Upper lobe of right lung (tissue), 1 donor: ENCODE data around the gene RHBDL1. TPM values are rescaled to one million over a fixed set of nuclear protein-coding genes. Genes with fewer than 3 reads are reported as not detected.

Experiments
- ATAC-seq: fragments of 200-7000 bp; cut with Tn5 transposase; one replicate; pipeline ENCODE4 v1.9.1; 2020; ENCODE audit warnings: mild to moderate bottlenecking, moderate library complexity
- DNase-seq: peaks from one replicate; pipeline ENCODE4 v3.0.0-alpha.2; 2020
- H3K27ac ChIP-seq: fragments of 200-600 bp; one replicate; pipeline ENCODE4 v1.8.0; 2022
- H3K27me3 ChIP-seq: fragments of 200-600 bp; one replicate; pipeline ENCODE4 v1.8.0; 2022; ENCODE audit warnings: mild to moderate bottlenecking
- H3K36me3 ChIP-seq: fragments of 200-600 bp; one replicate; pipeline ENCODE4 v1.8.0; 2022
- H3K4me1 ChIP-seq: fragments of 200-600 bp; one replicate; pipeline ENCODE4 v1.8.0; 2022
- H3K4me3 ChIP-seq: fragments of 200-600 bp; one replicate; pipeline ENCODE4 v1.8.0; 2022; ENCODE audit warnings: mild to moderate bottlenecking
- H3K9me3 ChIP-seq: fragments of 200-600 bp; one replicate; pipeline ENCODE4 v1.8.0; 2022
- CTCF ChIP-seq: fragments of 200-600 bp; IDR thresholded peaks from one replicate; pipeline ENCODE4 v1.8.0; 2022; ENCODE audit warnings: antibody characterized with exemption
- intact Hi-C: fragments of 100-400 bp; cut with DNase I; formaldehyde crosslinking; loops from one replicate; pipeline ENCODE4 v1.11.0; 2022
- total RNA-seq: library from RNA; stranded (reverse); fragmentation: NEBNext Ultra II Directional; extraction: Animal tissue kit (Norgen Biotek cat#: 25700); gene quantifications from one replicate; pipeline ENCODE4 v1.2.1, GENCODE V29; 2021
- donor health status: DM: no; HTN: yes; CAD: no; lungs with severe emphysema.

Gene RHBDL1
- total RNA-seq, 1 donor from 2014 or later, result 2.0 TPM

GRCh38 chr16:645852-646678 is 29.4 kb upstream of the RHBDL1 start:
- H3K36me3 ChIP-seq, result no peaks in the 10 kb centered on the region
- H3K27me3 ChIP-seq, result no peaks in the 10 kb centered on the region
- H3K4me3 ChIP-seq, result no peak overlapping the region
- H3K27ac ChIP-seq, result peak overlapping the region; percentile 24
- H3K9me3 ChIP-seq, result no peaks in the 10 kb centered on the region
- intact Hi-C loops, result no loop called here
- TF ChIP-seq CTCF, result no peak
- DNase-seq, result peak; percentile 84
- peaks cover 41% of the 10 kb centered on the region for H3K4me1 ChIP-seq
- no peak for ATAC-seq

- no peak for TF ChIP-seq CTCF
- Histone ChIP-seq H3K36me3 (no peaks in the 10 kb centered on the region), H3K9me3 (no peaks in the 10 kb centered on the region), H3K27ac (no peak overlapping the region), H3K4me1 (peaks cover 41% of the 10 kb centered on the region), H3K4me3 (no peak overlapping the region), H3K27me3 (no peaks in the 10 kb centered on the region)
- ATAC-seq (no peak), DNase-seq (no peak)
- intact Hi-C loops, result no loop called here
Measured at GRCh38 chr16:646679-647172, 28.7 kb upstream of the RHBDL1 start.

- Histone ChIP-seq H3K9me3 (no peaks in the 10 kb centered on the region), H3K27ac (no peak overlapping the region), H3K36me3 (no peaks in the 10 kb centered on the region), H3K4me1 (peaks cover 41% of the 10 kb centered on the region), H3K4me3 (no peak overlapping the region), H3K27me3 (no peaks in the 10 kb centered on the region)
- intact Hi-C loops, result no loop called here
- DNase-seq (no peak), ATAC-seq (no peak)
- no peak for TF ChIP-seq CTCF
Measured at GRCh38 chr16:647173-647902, 28.1 kb upstream of the RHBDL1 start.

- Histone ChIP-seq H3K27me3 (no peaks in the 10 kb centered on the region), H3K4me3 (peak overlapping the region; percentile 85), H3K36me3 (no peaks in the 10 kb centered on the region), H3K9me3 (no peaks in the 10 kb centered on the region), H3K27ac (peak overlapping the region; percentile 93), H3K4me1 (peaks cover 33% of the 10 kb centered on the region)
- intact Hi-C loops, result no loop called here
- TF ChIP-seq CTCF, result peak; percentile 50
- peak; percentile 45 for ATAC-seq
- DNase-seq, result peak; percentile 88
Measured at GRCh38 chr16:648071-648780, 27.2 kb upstream of the RHBDL1 start.

- ATAC-seq (peak; percentile 88), DNase-seq (peak; percentile 98)
- Histone ChIP-seq H3K9me3 (no peaks in the 10 kb centered on the region), H3K36me3 (no peaks in the 10 kb centered on the region), H3K4me1 (peaks cover 31% of the 10 kb centered on the region), H3K27me3 (no peaks in the 10 kb centered on the region), H3K4me3 (peak within 1 kb of the TSS; percentile 85), H3K27ac (peak within 1 kb of the TSS; percentile 93)
- intact Hi-C loops, result no loop called here
- no peak for TF ChIP-seq CTCF
Measured at GRCh38 chr16:648781-649589, 26.5 kb upstream of the RHBDL1 start, which contains the start of gene WDR90. TSS of gene WDR90 (plus strand) at chr16:649365. CDS start at chr16:649417, 52 bp downstream.
